ENCODE data around the gene HNRNPCL4.
"Not testable (repeated sequence)": the region's sequence is repeated elsewhere in the genome, so short reads cannot be mapped to it uniquely, and the experiment has no call there.

HNRNPCL4 gene

GRCh38 chr1:13165531-13165930 is at the start of gene HNRNPCL4:
Gene HNRNPCL4, minus strand, starts transcription at chr1:13165631. Its CDS starts 164 bp downstream, at chr1:13165467.
- not testable (repeated sequence) for DNase-seq (ENCODE audit: low spot score)

- not testable (repeated sequence) for DNase-seq (ENCODE audit: low spot score)
Measured at GRCh38 chr1:13208712-13209111, 43.3 kb upstream of the HNRNPCL4 start.

- DNase-seq (ENCODE audit: low spot score) = not testable (repeated sequence)
Measured at GRCh38 chr1:13201309-13201708, 35.9 kb upstream of the HNRNPCL4 start, which contains the start of gene PRAMEF13. Gene PRAMEF13, minus strand, starts transcription at chr1:13201409. Its CDS starts 1,820 bp downstream, at chr1:13199589.

DNA sequence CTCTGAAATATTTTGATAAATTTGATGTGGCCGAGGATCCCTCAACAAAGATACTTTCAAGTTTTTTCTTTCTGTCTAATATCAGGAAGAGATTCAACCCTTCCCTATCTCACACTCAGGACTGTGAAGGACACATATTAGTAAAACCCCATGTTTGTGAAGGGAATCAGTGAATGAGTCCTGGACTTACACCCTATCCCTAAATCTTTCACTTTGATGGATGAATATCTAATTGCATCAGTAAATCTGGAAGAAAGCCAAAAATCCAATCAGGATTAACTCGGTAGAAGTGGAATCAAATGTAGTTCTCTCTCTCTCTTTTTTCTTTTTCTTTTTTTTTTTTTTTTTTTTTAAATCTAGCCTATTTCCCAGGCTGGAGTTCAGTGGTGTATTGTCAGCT is 6.1 kb upstream of the HNRNPCL4 start, which contains the start of gene PRAMEF9:
Gene PRAMEF9 (plus strand): TSS at position 301 of the 400 bp plus-strand sequence. CDS start 3,433 bp downstream, outside the sequence.
- not testable (repeated sequence) for DNase-seq (ENCODE audit: low spot score)

DNA sequence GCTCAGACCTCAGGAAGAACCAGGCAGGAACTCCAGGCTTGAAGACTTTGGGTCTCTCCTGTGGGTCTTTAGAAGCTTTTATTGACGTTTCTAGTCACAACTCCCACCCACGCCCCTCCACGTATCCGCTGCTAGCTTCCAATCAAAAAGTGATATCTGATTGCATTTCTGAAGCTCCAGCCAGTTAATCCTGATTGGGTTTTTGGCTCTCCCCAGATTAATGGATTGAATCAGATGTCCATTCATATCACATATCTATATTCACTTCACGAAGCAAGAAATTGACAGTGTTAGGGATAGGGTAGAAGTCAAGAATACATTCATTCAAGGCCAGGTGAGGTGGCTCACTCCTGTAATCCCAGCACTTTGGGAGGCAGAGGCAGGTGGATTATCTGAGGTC is 9.5 kb downstream of the HNRNPCL4 start, which contains the start of gene PRAMEF26:
Gene PRAMEF26 (minus strand): TSS at position 101 of the 400 bp plus-strand sequence. CDS start 2,914 bp downstream, outside the sequence.
- DNase-seq (ENCODE audit: low spot score) = not testable (repeated sequence)

GRCh38 chr1:13116754-13117153 is 48.7 kb downstream of the HNRNPCL4 start, which contains the start of gene HNRNPCL2:
Gene HNRNPCL2, minus strand, starts transcription at chr1:13116854. Its CDS starts 454 bp downstream, at chr1:13116400.
- not testable (repeated sequence) for DNase-seq (ENCODE audit: low spot score)
